HepG2 (cell line): Measurements from ENCODE around the gene FAM162A. TPM values are rescaled to one million over a fixed set of nuclear protein-coding genes. Genes with fewer than 3 reads are reported as not detected.

Experiments
- ATAC-seq: fragments of 200-7000 bp; cut with Tn5 transposase; 3 replicates; pipeline ENCODE4 v1.9.1; 2020; ENCODE audit warnings: mild to moderate bottlenecking, moderate library complexity
- BruUV-seq: library from RNA; stranded (reverse); fragments of 400-500 nt; replicated peaks from 2 replicates; lab custom pipeline; 2021; lab: Mats Ljungman, UMichigan
- CTCF ChIA-PET: fragments of 300-600 bp; formaldehyde crosslinking; extraction: SDS; loops from one replicate; lab custom pipeline; 2021; ENCODE audit warnings: low total read pairs, inconsistent platforms, low intra/inter-chr PET ratio; lab: Yijun Ruan, JAX
- POLR2A ChIA-PET: fragments of 350-600 bp; sonication (Branson Sonifier 250); formaldehyde crosslinking; loops from one replicate; lab custom pipeline; 2020; ENCODE audit warnings: antibody characterized with exemption, inconsistent platforms; lab: Yijun Ruan, JAX
- DNase-seq: peaks from one replicate; pipeline ENCODE4 v3.0.0-alpha.2; 2015; ENCODE audit warnings: low spot score
- FAIRE-seq: peaks from 3 replicates; lab custom pipeline; 2011; peaks lifted over from hg19 to GRCh38; lab: Jason Lieb, UNC
- H2AFZ ChIP-seq: one replicate; pipeline ENCODE4 v1.6.1; 2011; ENCODE audit warnings: low read length, inconsistent platforms
- H3K27ac ChIP-seq: fragments of 300-600 bp; 3 replicates; pipeline ENCODE4 v1.8.0; 2011; ENCODE audit warnings: mixed run types, mild to moderate bottlenecking, mixed read lengths, low read length, inconsistent platforms; ENCODE audit not compliant: insufficient read depth; ENCODE audit errors: extremely low read length
- H3K27me3 ChIP-seq, 2 experiments: fragments of 200-600 bp in 1 of 2; 2 replicates in 1 of 2; 3 replicates in 1 of 2; pipeline versions ENCODE4 v1.6.0 to v1.8.0; 2011; ENCODE audit warnings: low read length in 2 of 2, mild to moderate bottlenecking in 2 of 2, moderate library complexity in 2 of 2, inconsistent platforms in 1 of 2; ENCODE audit not compliant: insufficient read depth in 2 of 2, control insufficient read depth in 1 of 2
- H3K36me3 ChIP-seq, 2 experiments: fragments of 200-600 bp in 1 of 2; replicated peaks in 1 of 2; 2 replicates in 1 of 2; 3 replicates in 1 of 2; pipeline versions ENCODE4 v1.5.1 to v1.8.0; 2011; ENCODE audit warnings: low read length in 2 of 2, inconsistent platforms in 1 of 2; ENCODE audit not compliant: insufficient read depth in 2 of 2, control insufficient read depth in 1 of 2
- H3K4me1 ChIP-seq: 2 replicates; pipeline ENCODE4 v1.5.1; 2012; ENCODE audit warnings: low read length, inconsistent platforms; ENCODE audit not compliant: insufficient read depth
- H3K4me2 ChIP-seq: 2 replicates; pipeline ENCODE4 v1.6.0; 2011; ENCODE audit warnings: low read depth, low read length, inconsistent platforms
- H3K4me3 ChIP-seq, 3 experiments: fragments of 200-600 bp in 1 of 3; sonication (generic), shearing (Covaris generic) in 1 of 3; replicated peaks in 1 of 3; 2 replicates each; pipeline ENCODE4 v1.5.1; 2011 to 2016; ENCODE audit warnings: low read length in 3 of 3, inconsistent platforms in 2 of 3, low read depth in 2 of 3, mild to moderate bottlenecking in 2 of 3, control low read depth in 1 of 3, mixed read lengths in 1 of 3; ENCODE audit not compliant: insufficient read depth in 1 of 3
- H3K79me2 ChIP-seq: one replicate; pipeline ENCODE4 v1.6.1; 2011; ENCODE audit warnings: low read length, inconsistent platforms; ENCODE audit not compliant: insufficient read depth
- H3K9ac ChIP-seq: 2 replicates; pipeline ENCODE4 v1.6.0; 2011; ENCODE audit warnings: mild to moderate bottlenecking, low read depth, low read length, inconsistent platforms; ENCODE audit not compliant: insufficient read depth
- H3K9me3 ChIP-seq: 2 replicates; pipeline ENCODE4 v1.5.1; 2012; ENCODE audit warnings: mild to moderate bottlenecking, low read length
- H4K20me1 ChIP-seq: 2 replicates; pipeline ENCODE4 v1.6.0; 2011; ENCODE audit warnings: inconsistent platforms, mild to moderate bottlenecking, low read length, moderate library complexity; ENCODE audit not compliant: insufficient read depth
- ARID4A ChIP-seq: sonication (generic); formaldehyde crosslinking; IDR thresholded peaks from 2 replicates; pipeline ENCODE4 v1.5.0; 2020; ENCODE audit warnings: mild to moderate bottlenecking, missing genetic modification reagents, borderline replicate concordance
- CHCHD3 ChIP-seq: sonication (generic); formaldehyde crosslinking; IDR thresholded peaks from 2 replicates; pipeline ENCODE4 v1.8.0; 2022; ENCODE audit warnings: mild to moderate bottlenecking, missing genetic modification reagents, moderate library complexity
- DPF2 ChIP-seq: sonication (generic); formaldehyde crosslinking; IDR thresholded peaks from 2 replicates; pipeline ENCODE4 v1.4.0; 2020; ENCODE audit warnings: mild to moderate bottlenecking, low read depth, missing genetic modification reagents, borderline replicate concordance
- FOXA1 ChIP-seq, 2 experiments: fragments of 450-650 bp in 1 of 2; sonication (generic) in 1 of 2; formaldehyde crosslinking in 1 of 2; IDR thresholded peaks; 2 replicates each; pipeline versions ENCODE4 v1.4.0 to v1.6.1; 2016 to 2020; ENCODE audit warnings: missing genetic modification reagents in 1 of 2
- KLF6 ChIP-seq: IDR thresholded peaks from 2 replicates; pipeline ENCODE4 v1.8.0; 2016; ENCODE audit warnings: missing biosample characterization, missing genetic modification reagents
- MAFF ChIP-seq: IDR thresholded peaks from 2 replicates; pipeline ENCODE4 v1.6.1; 2011; ENCODE audit warnings: low read depth, low read length, improper control_type of control experiment
- MED1 ChIP-seq: sonication (generic); formaldehyde crosslinking; IDR thresholded peaks from 2 replicates; pipeline ENCODE4 v1.4.0; 2020; ENCODE audit warnings: missing genetic modification reagents
- MTA1 ChIP-seq: sonication (generic); formaldehyde crosslinking; IDR thresholded peaks from 2 replicates; pipeline ENCODE4 v1.4.0; 2020; ENCODE audit warnings: missing genetic modification reagents, mild to moderate bottlenecking, borderline replicate concordance
- RBM22 ChIP-seq: fragments of 200-400 bp; formaldehyde crosslinking; optimal IDR thresholded peaks from 2 replicates; pipeline ENCODE3; 2017; ENCODE audit warnings: mild to moderate bottlenecking, low read length, moderate library complexity
- SP1 ChIP-seq, 2 experiments: fragments of 450-650 bp in 1 of 2; sonication (generic) in 1 of 2; formaldehyde crosslinking in 1 of 2; IDR thresholded peaks; 2 replicates each; pipeline versions ENCODE4 v1.4.0 to v1.6.1; 2016 to 2020; ENCODE audit warnings: missing genetic modification reagents in 1 of 2
- STAG1 ChIP-seq: sonication (generic); formaldehyde crosslinking; IDR thresholded peaks from 2 replicates; pipeline ENCODE4 v1.4.0; 2020; ENCODE audit warnings: missing genetic modification reagents
- ZNF143 ChIP-seq: sonication (generic); formaldehyde crosslinking; IDR thresholded peaks from 2 replicates; pipeline ENCODE4 v1.4.0; 2020; ENCODE audit warnings: missing genetic modification reagents
- ZNF230 ChIP-seq: sonication (generic); formaldehyde crosslinking; IDR thresholded peaks from 2 replicates; pipeline ENCODE4 v1.4.0; 2020; ENCODE audit warnings: mild to moderate bottlenecking, missing genetic modification reagents
- ZNF30 ChIP-seq: sonication (generic); formaldehyde crosslinking; IDR thresholded peaks from 2 replicates; pipeline ENCODE4 v1.5.0; 2020; ENCODE audit warnings: mild to moderate bottlenecking, missing genetic modification reagents
- ZNF44 ChIP-seq: sonication (generic); formaldehyde crosslinking; IDR thresholded peaks from 2 replicates; pipeline ENCODE4 v1.5.1; 2020; ENCODE audit warnings: mild to moderate bottlenecking, missing genetic modification reagents
- ZNF484 ChIP-seq: sonication (generic); formaldehyde crosslinking; IDR thresholded peaks from 2 replicates; pipeline ENCODE4 v1.5.1; 2020; ENCODE audit warnings: mild to moderate bottlenecking, low read depth, missing genetic modification reagents, borderline replicate concordance
- ZNF501 ChIP-seq: sonication (generic); formaldehyde crosslinking; IDR thresholded peaks from 2 replicates; pipeline ENCODE4 v1.5.1; 2020; ENCODE audit warnings: mild to moderate bottlenecking, moderate library complexity, missing genetic modification reagents
- WGBS: methylation state at CpG from one replicate; pipeline ENCODE4 v1.1.6; 2017; ENCODE audit warnings: low lambda C conversion rate; 5-methylcytosine and 5-hydroxymethylcytosine counted together
- in situ Hi-C: cut with HindIII; loops from 2 replicates; pipeline ENCODE4 v1.10.0; 2017; ENCODE audit warnings: low pct_unique_long_range_greater_than_20kb; ENCODE audit not compliant: extremely low pct_ligation_motif_present
- intact Hi-C: fragments of 100-400 bp; cut with micrococcal nuclease; formaldehyde crosslinking; loops from one replicate; pipeline ENCODE4 v1.10.0; 2022; ENCODE audit not compliant: unreplicated experiment
- polyA plus RNA-seq, 8 experiments: library from polyadenylated mRNA; depleted of rRNA in 3 of 8; stranded (reverse) in 7 of 8; unstranded in 1 of 8; fragments of >200 nt; fragmentation: Illumina TruSeq in 4 of 8; extraction: Trizol in 4 of 8; gene quantifications; 2 replicates each; pipeline versions ENCODE4 v1.2.1 to v1.2.3, GENCODE V29; 2011 to 2016; ENCODE audit warnings: low read depth in 4 of 8, missing spikeins in 1 of 8, mixed read lengths in 1 of 8; ENCODE audit not compliant: insufficient read depth in 1 of 8
- total RNA-seq, 5 experiments: library from RNA; depleted of rRNA; stranded (reverse); fragments of >200 nt; fragmentation: Illumina TruSeq; extraction: Trizol; gene quantifications; 2 replicates each; pipeline ENCODE4 v1.2.3, GENCODE V29; 2016; ENCODE audit warnings: low read depth in 1 of 5

The FAM162A gene
- total and polyA plus RNA-seq, 2 of the 13 experiments (the other 11 are each of a cell fraction or from before 2014, with no cell fraction given): 115 to 155 TPM

GRCh38 chr3:122343654-122344053 is 40.3 kb upstream of the FAM162A start:
- H3K9ac ChIP-seq: no peak overlapping the region
- FAIRE-seq (no peak), DNase-seq (no peak), ATAC-seq (no peak)
- H3K4me3 ChIP-seq: no peak overlapping the region
- BruUV-seq: no TSS peak
- in situ Hi-C loops: no loop called here
- H3K4me2 ChIP-seq: no peak overlapping the region
- H3K79me2 ChIP-seq: no peaks in the 10 kb centered on the region
- H3K9me3 ChIP-seq: no peaks in the 10 kb centered on the region
- H4K20me1 ChIP-seq: no peaks in the 10 kb centered on the region
- intact Hi-C loops: no loop called here
- no peaks in the 10 kb centered on the region for H3K36me3 ChIP-seq
- POLR2A ChIA-PET: no interaction called here
- no peak for TF ChIP-seq DPF2 (CRISPR knock-in tag)
- TF ChIP-seq MED1: no peak
- TF ChIP-seq CHCHD3 (CRISPR knock-in tag): no peak
- TF ChIP-seq, all 625 proteins: peak for 0
- 60% methylated on average over 2 of the region's 2 CpGs for WGBS
- no peak overlapping the region for H2AFZ ChIP-seq
- no peak overlapping the region for H3K27ac ChIP-seq
- CTCF ChIA-PET: no interaction called here
- no peaks in the 10 kb centered on the region for H3K27me3 ChIP-seq
- no peaks in the 10 kb centered on the region for H3K4me1 ChIP-seq

GRCh38 chr3:122349171-122349570 is 34.8 kb upstream of the FAM162A start:
- CTCF ChIA-PET: no interaction called here
- Histone ChIP-seq H3K4me3 (no peak overlapping the region), H3K27me3 (no peaks in the 10 kb centered on the region), H3K9me3 (no peaks in the 10 kb centered on the region), H2AFZ (no peak overlapping the region), H4K20me1 (no peaks in the 10 kb centered on the region), H3K4me1 (no peaks in the 10 kb centered on the region), H3K36me3 (no peaks in the 10 kb centered on the region), H3K4me2 (no peak overlapping the region), H3K9ac (no peak overlapping the region), H3K27ac (no peak overlapping the region), H3K79me2 (no peaks in the 10 kb centered on the region)
- no TSS peak for BruUV-seq
- FAIRE-seq: no peak
- TF ChIP-seq ZNF484 (no peak), ZNF30 (CRISPR knock-in tag) (no peak), SP1 (IDR thresholded peaks at IDR 0.05) (no peak), SP1 (CRISPR knock-in tag; IDR thresholded peaks at IDR 0.05) (no peak), ZNF143 (CRISPR knock-in tag) (no peak), MTA1 (CRISPR knock-in tag) (no peak), KLF6 (CRISPR knock-in tag) (no peak), ZNF230 (CRISPR knock-in tag) (no peak), FOXA1 (IDR thresholded peaks at IDR 0.05) (no peak), FOXA1 (CRISPR knock-in tag; IDR thresholded peaks at IDR 0.05) (no peak), STAG1 (CRISPR knock-in tag) (no peak), RBM22 (no peak), ARID4A (CRISPR knock-in tag) (no peak), ZNF501 (CRISPR knock-in tag) (no peak), MAFF (no peak), ZNF44 (no peak)
- in situ Hi-C loops (no loop called here), intact Hi-C loops (no loop called here)
- no peak for ATAC-seq
- POLR2A ChIA-PET: interaction anchor here (1.2 kb wide), 1 partner anchor 35 kb away, joined by 3 read pairs; the partner anchor contains the start of gene FAM162A
- no peak for DNase-seq
- 88% methylated on average over 1 of the region's 1 CpG for WGBS
